Effector memory CD4-positive, alpha-beta T cell (primary cell): Measurements from ENCODE around the gene CCDC73.
"Not testable (repeated sequence)": the region's sequence is repeated elsewhere in the genome, so short reads cannot be mapped to it uniquely, and the experiment has no call there.

Experiments
- DNase-seq, 3 donors: peaks; one replicate each; pipeline ENCODE4 v3.0.0-alpha.2; 2020
- H3K27ac ChIP-seq: 2 replicates; pipeline ENCODE4 v1.7.0; 2013; ENCODE audit warnings: mild to moderate bottlenecking, low read length, moderate library complexity; ENCODE audit not compliant: insufficient read depth, poor library complexity, severe bottlenecking
- H3K27me3 ChIP-seq: replicated peaks from 2 replicates; pipeline ENCODE4 v1.7.0; 2013; ENCODE audit warnings: mild to moderate bottlenecking, low read length; ENCODE audit not compliant: insufficient read depth, control insufficient read depth, poor library complexity, severe bottlenecking
- H3K36me3 ChIP-seq: 2 replicates; pipeline ENCODE4 v1.7.0; 2013; ENCODE audit warnings: mild to moderate bottlenecking, low read length, moderate library complexity; ENCODE audit not compliant: control insufficient read depth, insufficient read depth
- H3K4me1 ChIP-seq: 2 replicates; pipeline ENCODE4 v1.7.0; 2013; ENCODE audit warnings: low read length, mild to moderate bottlenecking; ENCODE audit not compliant: control insufficient read depth, insufficient read depth, poor library complexity, severe bottlenecking
- H3K4me3 ChIP-seq: 2 replicates; pipeline ENCODE4 v1.7.0; 2013; ENCODE audit warnings: low read length, low read depth, mild to moderate bottlenecking; ENCODE audit not compliant: insufficient read depth, poor library complexity, severe bottlenecking
- H3K9me3 ChIP-seq: 2 replicates; pipeline ENCODE4 v1.7.0; 2013; ENCODE audit warnings: mild to moderate bottlenecking, low read length, moderate library complexity; ENCODE audit not compliant: control insufficient read depth

Gene CCDC73

DNA sequence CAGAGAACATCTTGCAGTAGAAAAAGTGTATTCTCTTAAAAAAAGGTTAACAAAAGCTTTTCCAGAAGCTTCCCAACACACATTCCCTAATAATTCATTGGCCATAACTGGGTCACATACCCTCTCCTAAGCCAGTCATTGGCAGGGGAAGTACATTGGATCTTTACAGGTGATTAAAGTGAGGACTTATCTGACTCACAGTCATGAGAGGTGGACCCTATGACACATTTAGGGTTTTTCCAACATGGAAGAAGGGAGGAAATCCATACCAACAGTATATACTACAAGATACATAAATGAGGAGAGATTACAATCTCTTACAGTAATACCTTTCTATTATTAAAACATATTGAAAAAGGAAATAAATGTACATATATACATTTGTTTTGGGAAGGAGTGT is 72.2 kb downstream of the CCDC73 start:
- Histone ChIP-seq H3K36me3 (no peaks in the 10 kb centered on the region), H3K27me3 (no peaks in the 10 kb centered on the region), H3K9me3 (no peaks in the 10 kb centered on the region), H3K4me3 (no peak overlapping the region), H3K4me1 (no peaks in the 10 kb centered on the region), H3K27ac (no peak overlapping the region)
- DNase-seq = no peak

DNA sequence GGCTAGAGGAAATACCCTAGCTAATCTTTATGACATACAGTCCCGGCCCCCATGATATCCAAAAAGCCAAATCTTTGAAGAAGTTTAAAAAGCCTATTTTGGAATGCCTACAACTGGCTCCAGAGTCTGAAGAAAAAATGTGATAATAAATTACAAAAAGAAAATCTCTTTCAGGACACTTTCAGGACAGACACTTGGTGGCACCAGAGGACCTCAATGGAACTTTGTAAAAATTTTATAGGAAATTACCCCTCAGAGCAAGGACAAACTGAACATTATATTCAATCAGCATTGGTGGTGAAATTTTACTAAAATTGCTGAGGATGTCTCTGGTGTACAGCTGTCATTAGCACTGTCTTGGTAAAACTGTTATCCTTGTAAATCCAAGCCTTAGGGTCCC is 81.0 kb downstream of the CCDC73 start:
- H3K9me3 ChIP-seq = no peaks in the 10 kb centered on the region
- DNase-seq = no peak
- no peak overlapping the region for H3K4me3 ChIP-seq
- H3K36me3 ChIP-seq = no peaks in the 10 kb centered on the region
- no peaks in the 10 kb centered on the region for H3K4me1 ChIP-seq
- no peaks in the 10 kb centered on the region for H3K27me3 ChIP-seq
- no peak overlapping the region for H3K27ac ChIP-seq

- not testable (repeated sequence) for H3K36me3 ChIP-seq, H3K9me3 ChIP-seq, H3K4me3 ChIP-seq
Measured at GRCh38 chr11:32708978-32709377, 85.5 kb downstream of the CCDC73 start.

DNA sequence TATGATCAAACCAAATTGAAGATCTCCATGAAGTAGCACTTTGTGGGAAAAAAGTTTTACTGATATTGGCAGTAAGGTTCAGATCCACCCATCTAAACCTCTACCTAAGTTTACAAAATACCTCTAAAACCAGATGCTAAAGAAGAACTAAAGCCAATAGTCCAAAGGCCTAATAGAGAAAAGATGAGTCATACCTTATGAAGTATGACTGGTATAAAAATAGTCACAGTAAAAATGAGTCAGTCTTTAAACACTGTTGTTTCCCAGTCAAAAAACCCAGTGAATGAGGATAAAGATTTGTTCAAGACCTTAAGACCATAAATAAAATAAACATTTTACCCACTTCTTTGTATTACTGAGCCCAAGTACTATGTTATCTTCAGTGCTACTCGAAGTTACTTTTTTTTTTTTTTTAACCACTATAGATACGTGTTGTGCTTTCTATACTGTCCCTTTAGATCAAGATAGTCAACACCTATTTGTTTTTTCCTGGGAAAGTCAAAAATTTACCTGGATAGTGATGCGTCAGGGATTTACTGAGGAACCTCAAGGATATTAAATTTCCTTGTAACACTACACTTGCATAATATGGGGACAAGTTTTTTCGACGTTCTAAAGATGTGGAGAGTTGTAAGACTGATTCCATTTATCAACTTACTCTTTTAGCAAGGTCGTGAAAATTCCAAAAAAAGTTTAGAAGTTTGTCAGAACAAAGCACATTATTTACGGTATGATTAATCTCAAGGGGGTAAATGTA is 87.3 kb downstream of the CCDC73 start:
- Histone ChIP-seq H3K27ac (no peak overlapping the region), H3K4me3 (no peak overlapping the region), H3K36me3 (no peaks in the 10 kb centered on the region), H3K4me1 (no peaks in the 10 kb centered on the region), H3K9me3 (no peaks in the 10 kb centered on the region), H3K27me3 (no peaks in the 10 kb centered on the region)
- no peak for DNase-seq

More at GRCh38 chr11:32708978-32709377, 85.5 kb downstream of the CCDC73 start:
- H3K27me3 ChIP-seq, H3K27ac ChIP-seq, DNase-seq, H3K4me1 ChIP-seq: not testable (repeated sequence)

GRCh38 chr11:32705309-32706033 is 89.0 kb downstream of the CCDC73 start:
- Histone ChIP-seq H3K4me3 (no peak overlapping the region), H3K27me3 (no peaks in the 10 kb centered on the region), H3K27ac (no peak overlapping the region), H3K36me3 (no peaks in the 10 kb centered on the region), H3K9me3 (no peaks in the 10 kb centered on the region), H3K4me1 (no peaks in the 10 kb centered on the region)
- DNase-seq = no peak

- DNase-seq = no peak
- H3K27ac ChIP-seq = no peak overlapping the region
- no peak overlapping the region for H3K4me3 ChIP-seq
- H3K27me3 ChIP-seq = no peaks in the 10 kb centered on the region
- no peaks in the 10 kb centered on the region for H3K36me3 ChIP-seq
- no peaks in the 10 kb centered on the region for H3K9me3 ChIP-seq
- H3K4me1 ChIP-seq = no peaks in the 10 kb centered on the region
Measured at GRCh38 chr11:32704775-32705174, 89.7 kb downstream of the CCDC73 start.

DNA sequence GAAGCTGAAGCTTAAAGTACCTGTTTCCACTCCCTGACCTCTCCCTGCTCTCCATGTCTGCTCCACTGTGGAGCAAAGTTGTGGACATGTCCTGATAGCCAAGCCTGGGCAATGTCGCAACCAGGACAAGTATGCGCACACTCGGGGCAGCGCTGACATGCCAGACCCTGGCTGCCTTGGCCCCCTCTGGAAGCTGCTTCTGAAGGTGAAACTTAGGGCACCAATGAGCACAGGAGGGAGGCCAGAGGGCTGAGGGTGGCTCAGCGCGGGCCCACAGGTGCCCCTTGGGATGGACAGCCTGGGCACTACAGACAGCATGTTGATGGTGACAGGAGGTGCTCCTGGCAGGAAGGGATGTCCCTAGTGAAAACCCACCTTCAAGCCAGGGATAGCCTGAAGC is 90.2 kb downstream of the CCDC73 start:
- Histone ChIP-seq H3K27me3 (no peaks in the 10 kb centered on the region), H3K27ac (no peak overlapping the region), H3K9me3 (no peaks in the 10 kb centered on the region), H3K36me3 (no peaks in the 10 kb centered on the region), H3K4me1 (no peaks in the 10 kb centered on the region), H3K4me3 (no peak overlapping the region)
- no peak for DNase-seq

- Histone ChIP-seq H3K27me3 (no peaks in the 10 kb centered on the region), H3K27ac (no peak overlapping the region), H3K9me3 (no peaks in the 10 kb centered on the region), H3K4me1 (no peaks in the 10 kb centered on the region), H3K36me3 (no peaks in the 10 kb centered on the region), H3K4me3 (no peak overlapping the region)
- no peak for DNase-seq
Measured at GRCh38 chr11:32701616-32702015, 92.8 kb downstream of the CCDC73 start.

DNA sequence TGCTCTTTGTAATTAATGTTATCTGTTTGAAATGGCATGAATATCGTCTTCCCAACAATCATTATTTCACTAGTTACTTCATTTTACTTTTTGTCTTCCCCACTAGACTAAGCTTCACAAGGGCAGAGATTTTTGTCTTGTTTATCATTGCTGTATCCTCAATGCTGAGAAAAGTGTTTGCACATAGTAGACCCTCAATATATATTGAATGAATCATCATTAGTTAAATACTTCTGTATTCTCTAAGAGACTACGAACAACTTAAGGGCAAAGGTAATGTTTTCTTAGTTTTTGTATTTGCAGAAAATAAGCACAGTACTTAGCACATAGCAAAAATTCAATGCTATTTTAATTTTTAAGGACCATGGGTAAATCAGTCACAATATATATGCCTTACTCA is 95.9 kb downstream of the CCDC73 start:
- no peak overlapping the region for H3K27ac ChIP-seq
- no peaks in the 10 kb centered on the region for H3K9me3 ChIP-seq
- H3K27me3 ChIP-seq = no peaks in the 10 kb centered on the region
- H3K4me3 ChIP-seq = no peak overlapping the region
- H3K4me1 ChIP-seq = no peaks in the 10 kb centered on the region
- DNase-seq = no peak
- H3K36me3 ChIP-seq = no peaks in the 10 kb centered on the region

DNA sequence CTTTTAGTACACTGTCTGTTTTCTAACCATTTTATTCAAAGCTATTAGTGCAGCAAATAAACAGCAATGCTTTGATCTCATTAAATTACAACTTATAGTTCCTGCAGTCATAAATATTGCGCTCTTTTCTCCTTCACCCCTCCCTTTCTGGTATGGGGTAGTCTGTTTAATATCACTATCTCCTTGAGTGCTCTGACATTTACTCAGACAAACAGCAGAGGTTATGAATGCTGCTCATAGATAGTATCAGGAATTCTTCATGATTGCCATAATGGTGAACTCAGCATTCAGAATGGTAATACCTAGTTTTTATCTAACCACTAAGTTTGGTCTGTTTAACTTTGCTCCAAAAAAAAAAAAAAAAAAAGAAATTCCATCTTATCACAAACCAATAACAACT is 123.4 kb downstream of the CCDC73 start:
- Histone ChIP-seq H3K4me3 (no peak overlapping the region), H3K27me3 (no peaks in the 10 kb centered on the region), H3K9me3 (no peaks in the 10 kb centered on the region), H3K27ac (no peak overlapping the region), H3K36me3 (no peaks in the 10 kb centered on the region), H3K4me1 (no peaks in the 10 kb centered on the region)
- DNase-seq = no peak
